Gastrocnemius medialis (tissue), 4 donors: ENCODE results near the gene WSCD2. TPM values are rescaled to one million over a fixed set of nuclear protein-coding genes. Genes with fewer than 3 reads are reported as not detected.

Source experiments
- ATAC-seq, 2 donors: fragments of 150-250 bp; one replicate each; pipeline ENCODE4 v1.9.1; 2016
- DNase-seq, 2 donors: peaks; one replicate each; pipeline ENCODE4 v3.0.0-alpha.2; 2019
- H3K27ac ChIP-seq, 4 donors: fragments of 200-600 bp; sonication (generic); 1 replicate in 1 of 4; 2 replicates in 3 of 4; pipeline ENCODE4 v1.5.1; 2016 to 2018; ENCODE audit warnings: mild to moderate bottlenecking in 2 of 4, moderate library complexity in 1 of 4
- H3K27me3 ChIP-seq, 3 donors: fragments of 200-600 bp; sonication (generic) in 2 of 3; 1 replicate in 1 of 3; 2 replicates in 2 of 3; pipeline versions ENCODE4 v1.5.1 to v1.6.0; 2016 to 2019; ENCODE audit warnings: mild to moderate bottlenecking in 1 of 3, moderate library complexity in 1 of 3
- H3K36me3 ChIP-seq, 2 donors: fragments of 200-600 bp; sonication (generic) in 1 of 2; one replicate each; pipeline ENCODE4 v1.5.1; 2017 to 2018
- H3K4me1 ChIP-seq, 2 donors: fragments of 200-600 bp; sonication (generic) in 1 of 2; one replicate each; pipeline ENCODE4 v1.5.1; 2016 to 2017; ENCODE audit warnings: mild to moderate bottlenecking in 2 of 2
- H3K4me3 ChIP-seq, 4 donors: fragments of 200-600 bp; sonication (generic) in 3 of 4; 1 replicate in 1 of 4; 2 replicates in 3 of 4; pipeline ENCODE4 v1.5.1; 2016 to 2019; ENCODE audit warnings: mild to moderate bottlenecking in 2 of 4
- H3K9me3 ChIP-seq, 3 donors: fragments of 200-600 bp; sonication (generic) in 2 of 3; 1 replicate in 1 of 3; 2 replicates in 2 of 3; pipeline ENCODE4 v1.5.1; 2016 to 2019
- POLR2A ChIP-seq, 2 donors: fragments of 450-650 bp; IDR thresholded peaks; one replicate each; pipeline ENCODE4 v1.6.1; 2017; ENCODE audit warnings: antibody characterized with exemption in 2 of 2, mild to moderate bottlenecking in 2 of 2, moderate library complexity in 2 of 2
- in situ Hi-C, 4 donors: fragments of 200-750 bp; cut with MboI; loops; one replicate each; pipeline versions ENCODE4 v1.15.0 to v1.8.0; 2017; ENCODE audit warnings: low sequenced_read_pairs in 4 of 4
- intact Hi-C: fragments of 100-400 bp; cut with DNase I; formaldehyde crosslinking; loops from one replicate; pipeline ENCODE4 v1.15.1; 2023; ENCODE audit warnings: low total_unique reads
- total RNA-seq, 4 donors: library from RNA; depleted of rRNA; stranded (reverse); fragments of >200 nt; gene quantifications; one replicate each; pipeline versions ENCODE4 v1.1.0 to v1.2.3, GENCODE V29; 2016
- TF ChIP-seq, protein P1 (sequence below), 5 experiments: fragments of 450-650 bp in 3 of 5; fragments of 200-600 bp in 2 of 5; sonication (generic) in 2 of 5; IDR thresholded peaks in 4 of 5; conservative IDR thresholded peaks in 1 of 5; 1 replicate in 4 of 5; 2 replicates in 1 of 5; pipeline ENCODE4 v1.5.1; 2016 to 2019; ENCODE audit warnings: antibody characterized with exemption in 5 of 5, mild to moderate bottlenecking in 3 of 5, moderate library complexity in 3 of 5

Gene WSCD2
- total RNA-seq: under 1 TPM in 1 of 4 donors, not detected in 3; 0.10 TPM

GRCh38 chr12:108129017-108129812 lies at the start of gene WSCD2:
WSCD2 (plus strand) TSS chr12:108129288; CDS start chr12:108195833, 66,545 bp downstream.
- Histone ChIP-seq H3K27ac (no peak within 1 kb of the TSS), H3K9me3 (no peaks in the 10 kb centered on the region), H3K36me3 (no peaks in the 10 kb centered on the region), H3K27me3 (peaks cover 12 to 48% (median 27%) of the 10 kb centered on the region in 3 donors), H3K4me3 (peak within 1 kb of the TSS; percentile 27 to 44 (median 33)), H3K4me1 (peaks cover 0 to 8% of the 10 kb centered on the region in 2 donors)
- intact Hi-C loops (no loop called here), in situ Hi-C loops (no loop called here)
- ATAC-seq (peak in 1 of 2 donors; percentile 33), DNase-seq (no peak)
- TF ChIP-seq, protein P1, sequence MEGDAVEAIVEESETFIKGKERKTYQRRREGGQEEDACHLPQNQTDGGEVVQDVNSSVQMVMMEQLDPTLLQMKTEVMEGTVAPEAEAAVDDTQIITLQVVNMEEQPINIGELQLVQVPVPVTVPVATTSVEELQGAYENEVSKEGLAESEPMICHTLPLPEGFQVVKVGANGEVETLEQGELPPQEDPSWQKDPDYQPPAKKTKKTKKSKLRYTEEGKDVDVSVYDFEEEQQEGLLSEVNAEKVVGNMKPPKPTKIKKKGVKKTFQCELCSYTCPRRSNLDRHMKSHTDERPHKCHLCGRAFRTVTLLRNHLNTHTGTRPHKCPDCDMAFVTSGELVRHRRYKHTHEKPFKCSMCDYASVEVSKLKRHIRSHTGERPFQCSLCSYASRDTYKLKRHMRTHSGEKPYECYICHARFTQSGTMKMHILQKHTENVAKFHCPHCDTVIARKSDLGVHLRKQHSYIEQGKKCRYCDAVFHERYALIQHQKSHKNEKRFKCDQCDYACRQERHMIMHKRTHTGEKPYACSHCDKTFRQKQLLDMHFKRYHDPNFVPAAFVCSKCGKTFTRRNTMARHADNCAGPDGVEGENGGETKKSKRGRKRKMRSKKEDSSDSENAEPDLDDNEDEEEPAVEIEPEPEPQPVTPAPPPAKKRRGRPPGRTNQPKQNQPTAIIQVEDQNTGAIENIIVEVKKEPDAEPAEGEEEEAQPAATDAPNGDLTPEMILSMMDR (IDR thresholded peaks at IDR 0.05 in 4 of 5, conservative IDR thresholded peaks at IDR 0.05 in 1 of 5): no peak
- no peak for TF ChIP-seq POLR2A (IDR thresholded peaks at IDR 0.05)

DNA sequence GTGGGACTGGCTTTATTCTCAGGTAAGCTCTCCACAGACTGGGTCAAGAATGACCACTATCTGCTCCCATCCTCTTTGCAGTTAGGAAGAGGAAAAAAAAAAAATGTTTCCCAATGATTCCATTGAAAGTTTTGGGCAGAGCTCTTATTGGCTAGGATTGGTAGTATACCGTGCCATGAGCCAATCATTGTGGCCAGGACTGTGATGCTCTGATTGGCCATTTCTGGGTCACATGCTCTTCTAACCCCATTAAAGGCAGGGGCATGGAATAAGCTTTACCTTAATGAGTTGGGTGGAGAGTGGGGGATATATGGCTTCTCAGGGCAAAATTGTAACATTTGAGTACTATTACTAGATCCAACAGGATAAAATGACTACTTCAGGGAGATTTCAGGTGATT lies 49.4 kb upstream of the WSCD2 start:
- in situ Hi-C loops: no loop called here
- H3K27me3 ChIP-seq: no peaks in the 10 kb centered on the region

GRCh38 chr12:108080363-108080762 lies 48.7 kb upstream of the WSCD2 start:
- no peak overlapping the region for H3K27ac ChIP-seq
- H3K36me3 ChIP-seq: no peaks in the 10 kb centered on the region
- in situ Hi-C loops (no loop called here), intact Hi-C loops (no loop called here)
- H3K9me3 ChIP-seq: no peaks in the 10 kb centered on the region
- DNase-seq (no peak), ATAC-seq (no peak)
- H3K27me3 ChIP-seq: no peaks in the 10 kb centered on the region
- H3K4me1 ChIP-seq: no peaks in the 10 kb centered on the region
- no peak overlapping the region for H3K4me3 ChIP-seq
- no peak for TF ChIP-seq POLR2A (IDR thresholded peaks at IDR 0.05)
- TF ChIP-seq, protein P1 (IDR thresholded peaks at IDR 0.05 in 4 of 5, conservative IDR thresholded peaks at IDR 0.05 in 1 of 5): no peak

More for the DNA sequence above, 49.4 kb upstream of the WSCD2 start:
- ATAC-seq (no peak), DNase-seq (no peak)
- no peak overlapping the region for H3K27ac ChIP-seq
- no peak for TF ChIP-seq POLR2A (IDR thresholded peaks at IDR 0.05)
- TF ChIP-seq, protein P1 (IDR thresholded peaks at IDR 0.05 in 4 of 5, conservative IDR thresholded peaks at IDR 0.05 in 1 of 5): no peak
- H3K9me3 ChIP-seq: no peaks in the 10 kb centered on the region
- intact Hi-C loops: no loop called here
- H3K4me3 ChIP-seq: no peak overlapping the region
- H3K4me1 ChIP-seq: no peaks in the 10 kb centered on the region
- no peaks in the 10 kb centered on the region for H3K36me3 ChIP-seq

GRCh38 chr12:108082485-108082884 lies 46.6 kb upstream of the WSCD2 start:
- in situ Hi-C loops (no loop called here), intact Hi-C loops (no loop called here)
- Histone ChIP-seq H3K27me3 (no peaks in the 10 kb centered on the region), H3K9me3 (no peaks in the 10 kb centered on the region), H3K4me3 (no peak overlapping the region), H3K36me3 (no peaks in the 10 kb centered on the region), H3K27ac (no peak overlapping the region), H3K4me1 (no peaks in the 10 kb centered on the region)
- DNase-seq (no peak), ATAC-seq (no peak)
- TF ChIP-seq, protein P1 (IDR thresholded peaks at IDR 0.05 in 4 of 5, conservative IDR thresholded peaks at IDR 0.05 in 1 of 5): no peak
- no peak for TF ChIP-seq POLR2A (IDR thresholded peaks at IDR 0.05)
